SU-DHL-6 (cell line): ENCODE data around the gene ZNF831.

Experiments
- H2AFZ ChIP-seq: fragments of 200-600 bp; sonication (generic); 2 replicates; pipeline ENCODE4 v1.6.1; 2014; ENCODE audit warnings: low read depth, mild to moderate bottlenecking, moderate library complexity, mixed read lengths, antibody characterized with exemption, low read length; ENCODE audit not compliant: severe bottlenecking
- H3F3A ChIP-seq: fragments of 200-600 bp; shearing (Covaris generic); 2 replicates; pipeline ENCODE4 v1.6.0; 2016; ENCODE audit warnings: antibody characterized with exemption, mild to moderate bottlenecking; ENCODE audit not compliant: insufficient read depth
- H3K27ac ChIP-seq: fragments of 200-600 bp; sonication (generic); 2 replicates; pipeline ENCODE4 v1.5.1; 2016; ENCODE audit warnings: low read depth, mild to moderate bottlenecking, low read length, moderate library complexity, mixed read lengths
- H3K27me3 ChIP-seq: fragments of 200-600 bp; sonication (generic), shearing (Covaris generic); 2 replicates; pipeline ENCODE4 v1.6.0; 2014; ENCODE audit warnings: mild to moderate bottlenecking, low read length
- H3K36me3 ChIP-seq: fragments of 200-600 bp; sonication (generic); 2 replicates; pipeline ENCODE4 v1.6.1; 2014; ENCODE audit warnings: mild to moderate bottlenecking, low read length, mixed read lengths
- H3K4me2 ChIP-seq: fragments of 300-600, 200-600 bp; shearing (Covaris generic), sonication (generic); 2 replicates; pipeline ENCODE4 v1.6.0; 2014; ENCODE audit warnings: low read length, low read depth, mild to moderate bottlenecking; ENCODE audit not compliant: poor library complexity, severe bottlenecking
- H3K4me3 ChIP-seq: fragments of 200-600 bp; sonication (generic); 2 replicates; pipeline ENCODE4 v1.5.1; 2014; ENCODE audit warnings: antibody characterized with exemption, low read length, mild to moderate bottlenecking, mixed read lengths; ENCODE audit not compliant: insufficient read depth, poor library complexity, severe bottlenecking
- H3K79me2 ChIP-seq: fragments of 200-600 bp; sonication (generic); 2 replicates; pipeline ENCODE4 v1.6.1; 2014; ENCODE audit warnings: mild to moderate bottlenecking, low read length, moderate library complexity; ENCODE audit not compliant: insufficient read depth
- H3K9ac ChIP-seq: fragments of 200-600 bp; sonication (generic); 2 replicates; pipeline ENCODE4 v1.7.0; 2014; ENCODE audit warnings: mild to moderate bottlenecking, low read length
- H3K9me2 ChIP-seq: fragments of 200-600 bp; sonication (generic); replicated peaks from 2 replicates; pipeline ENCODE4 v1.6.1; 2014; ENCODE audit warnings: low read length; ENCODE audit not compliant: insufficient read depth
- H3K9me3 ChIP-seq: fragments of 200-600 bp; sonication (generic); 2 replicates; pipeline ENCODE4 v1.6.1; 2014; ENCODE audit warnings: low read length, mixed read lengths; ENCODE audit not compliant: insufficient read depth
- H4K20me1 ChIP-seq: fragments of 200-600 bp; sonication (generic); 2 replicates; pipeline ENCODE4 v1.6.1; 2014; ENCODE audit warnings: low read depth, mild to moderate bottlenecking, antibody characterized with exemption, low read length, moderate library complexity, mixed read lengths
- CTCF ChIP-seq: fragments of 200-600 bp; sonication (generic); IDR thresholded peaks from one replicate; pipeline ENCODE4 v1.5.1; 2017; ENCODE audit warnings: antibody characterized with exemption, mild to moderate bottlenecking, low read length, moderate library complexity; ENCODE audit not compliant: insufficient read depth, poor library complexity, severe bottlenecking
- EZH2phosphoT487 ChIP-seq: fragments of 200-600 bp; sonication (generic), shearing (Covaris generic); conservative IDR thresholded peaks from 2 replicates; pipeline ENCODE4 v1.6.1; 2018; ENCODE audit warnings: mild to moderate bottlenecking, antibody characterized with exemption, low read length, moderate library complexity, mixed read lengths

Gene ZNF831

GRCh38 chr20:59250293-59250692 is 86.7 kb downstream of the ZNF831 start:
- no peaks in the 10 kb centered on the region for H4K20me1 ChIP-seq

GRCh38 chr20:59253325-59253724 is 89.7 kb downstream of the ZNF831 start:
- no peaks in the 10 kb centered on the region for H3K79me2 ChIP-seq
- H3K9ac ChIP-seq = no peak overlapping the region
- H3K27me3 ChIP-seq = no peaks in the 10 kb centered on the region
- H3F3A ChIP-seq = no peaks in the 10 kb centered on the region
- H3K4me2 ChIP-seq = no peak overlapping the region
- TF ChIP-seq CTCF (no peak), EZH2phosphoT487 (no peak)
- H4K20me1 ChIP-seq = no peaks in the 10 kb centered on the region
- H2AFZ ChIP-seq = no peak overlapping the region
- no peak overlapping the region for H3K27ac ChIP-seq
- H3K4me3 ChIP-seq = no peak overlapping the region
- no peaks in the 10 kb centered on the region for H3K9me2 ChIP-seq
- no peaks in the 10 kb centered on the region for H3K36me3 ChIP-seq
- no peaks in the 10 kb centered on the region for H3K9me3 ChIP-seq

More at GRCh38 chr20:59250293-59250692, 86.7 kb downstream of the ZNF831 start:
- no peak overlapping the region for H3K9ac ChIP-seq
- no peak overlapping the region for H3K27ac ChIP-seq
- no peak overlapping the region for H2AFZ ChIP-seq
- H3K79me2 ChIP-seq = no peaks in the 10 kb centered on the region
- H3K4me2 ChIP-seq = no peak overlapping the region
- no peak for TF ChIP-seq EZH2phosphoT487
- TF ChIP-seq CTCF = no peak
- H3K9me3 ChIP-seq = no peaks in the 10 kb centered on the region
- H3K4me3 ChIP-seq = no peak overlapping the region
- H3F3A ChIP-seq = no peaks in the 10 kb centered on the region
- H3K27me3 ChIP-seq = no peaks in the 10 kb centered on the region
- no peaks in the 10 kb centered on the region for H3K36me3 ChIP-seq
- no peaks in the 10 kb centered on the region for H3K9me2 ChIP-seq

GRCh38 chr20:59253779-59254319 is 90.2 kb downstream of the ZNF831 start:
- Histone ChIP-seq H3K36me3 (no peaks in the 10 kb centered on the region), H3K27me3 (no peaks in the 10 kb centered on the region), H3K9ac (no peak overlapping the region), H3K4me2 (no peak overlapping the region), H3K27ac (no peak overlapping the region), H3K9me3 (no peaks in the 10 kb centered on the region), H4K20me1 (no peaks in the 10 kb centered on the region), H3K9me2 (no peaks in the 10 kb centered on the region), H3K4me3 (no peak overlapping the region), H3F3A (no peaks in the 10 kb centered on the region), H3K79me2 (no peaks in the 10 kb centered on the region), H2AFZ (no peak overlapping the region)
- TF ChIP-seq EZH2phosphoT487 (no peak), CTCF (no peak)
